Breast epithelium (tissue), 3 donors: ENCODE data around the gene PREPL.

Experiments
- CTCF ChIP-seq, 3 donors: fragments of 450-650 bp; IDR thresholded peaks; one replicate each; pipeline ENCODE4 v1.5.1; 2016 to 2017; ENCODE audit warnings: antibody characterized with exemption in 3 of 3, mild to moderate bottlenecking in 3 of 3, moderate library complexity in 3 of 3
- POLR2A ChIP-seq: fragments of 450-650 bp; IDR thresholded peaks from one replicate; pipeline ENCODE4 v1.6.1; 2016; ENCODE audit warnings: antibody characterized with exemption, mild to moderate bottlenecking, moderate library complexity

DNA sequence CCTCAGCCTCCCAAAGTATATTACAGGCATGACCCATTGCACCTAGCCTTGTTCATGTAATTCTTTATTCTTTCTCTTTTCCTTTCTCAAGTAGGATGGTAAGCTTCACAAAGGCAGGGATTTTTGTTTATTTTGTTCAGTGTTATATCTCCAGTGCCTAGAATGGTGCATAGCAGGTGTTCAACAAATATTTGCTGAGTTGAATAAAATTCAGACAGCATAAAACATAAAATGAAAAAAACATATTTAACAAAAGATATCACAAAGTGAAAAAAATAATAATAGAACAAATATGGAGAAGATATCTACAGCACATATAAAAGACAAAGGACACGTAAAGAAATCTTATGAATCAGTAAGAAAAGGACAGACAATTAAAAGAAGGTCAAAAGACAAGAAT, 8.8 kb downstream of the PREPL start:
- TF ChIP-seq CTCF (IDR thresholded peaks at IDR 0.05): no peak
- no peak for TF ChIP-seq POLR2A
